Gastrocnemius medialis (tissue), 4 donors: ENCODE measurements around the gene TIAM2. TPM values are rescaled to one million over a fixed set of nuclear protein-coding genes. Genes with fewer than 3 reads are reported as not detected.
A peak's percentile ranks its signal among the peaks of the same experiment; 100 is the strongest.

Experiments
- ATAC-seq, 2 donors: fragments of 150-250 bp; one replicate each; pipeline ENCODE4 v1.9.1; 2016
- DNase-seq, 2 donors: peaks; one replicate each; pipeline ENCODE4 v3.0.0-alpha.2; 2019
- H3K27ac ChIP-seq, 4 donors: fragments of 200-600 bp; sonication (generic); 1 replicate in 1 of 4; 2 replicates in 3 of 4; pipeline ENCODE4 v1.5.1; 2016 to 2018; ENCODE audit warnings: mild to moderate bottlenecking in 2 of 4, moderate library complexity in 1 of 4
- H3K27me3 ChIP-seq, 3 donors: fragments of 200-600 bp; sonication (generic) in 2 of 3; 1 replicate in 1 of 3; 2 replicates in 2 of 3; pipeline versions ENCODE4 v1.5.1 to v1.6.0; 2016 to 2019; ENCODE audit warnings: mild to moderate bottlenecking in 1 of 3, moderate library complexity in 1 of 3
- H3K36me3 ChIP-seq, 2 donors: fragments of 200-600 bp; sonication (generic) in 1 of 2; one replicate each; pipeline ENCODE4 v1.5.1; 2017 to 2018
- H3K4me1 ChIP-seq, 2 donors: fragments of 200-600 bp; sonication (generic) in 1 of 2; one replicate each; pipeline ENCODE4 v1.5.1; 2016 to 2017; ENCODE audit warnings: mild to moderate bottlenecking in 2 of 2
- H3K4me3 ChIP-seq, 4 donors: fragments of 200-600 bp; sonication (generic) in 3 of 4; 1 replicate in 1 of 4; 2 replicates in 3 of 4; pipeline ENCODE4 v1.5.1; 2016 to 2019; ENCODE audit warnings: mild to moderate bottlenecking in 2 of 4
- H3K9me3 ChIP-seq, 3 donors: fragments of 200-600 bp; sonication (generic) in 2 of 3; 1 replicate in 1 of 3; 2 replicates in 2 of 3; pipeline ENCODE4 v1.5.1; 2016 to 2019
- POLR2A ChIP-seq, 2 donors: fragments of 450-650 bp; IDR thresholded peaks; one replicate each; pipeline ENCODE4 v1.6.1; 2017; ENCODE audit warnings: antibody characterized with exemption in 2 of 2, mild to moderate bottlenecking in 2 of 2, moderate library complexity in 2 of 2
- in situ Hi-C, 4 donors: fragments of 200-750 bp; cut with MboI; loops; one replicate each; pipeline versions ENCODE4 v1.15.0 to v1.8.0; 2017; ENCODE audit warnings: low sequenced_read_pairs in 4 of 4
- intact Hi-C: fragments of 100-400 bp; cut with DNase I; formaldehyde crosslinking; loops from one replicate; pipeline ENCODE4 v1.15.1; 2023; ENCODE audit warnings: low total_unique reads
- total RNA-seq, 4 donors: library from RNA; depleted of rRNA; stranded (reverse); fragments of >200 nt; gene quantifications; one replicate each; pipeline versions ENCODE4 v1.1.0 to v1.2.3, GENCODE V29; 2016
- TF ChIP-seq, protein P1 (sequence below), 5 experiments: fragments of 450-650 bp in 3 of 5; fragments of 200-600 bp in 2 of 5; sonication (generic) in 2 of 5; IDR thresholded peaks in 4 of 5; conservative IDR thresholded peaks in 1 of 5; 1 replicate in 4 of 5; 2 replicates in 1 of 5; pipeline ENCODE4 v1.5.1; 2016 to 2019; ENCODE audit warnings: antibody characterized with exemption in 5 of 5, mild to moderate bottlenecking in 3 of 5, moderate library complexity in 3 of 5

TIAM2 gene
- total RNA-seq, 4 donors from 2014 or later, result 4.4 to 18.8 (median 13.6) TPM

DNA sequence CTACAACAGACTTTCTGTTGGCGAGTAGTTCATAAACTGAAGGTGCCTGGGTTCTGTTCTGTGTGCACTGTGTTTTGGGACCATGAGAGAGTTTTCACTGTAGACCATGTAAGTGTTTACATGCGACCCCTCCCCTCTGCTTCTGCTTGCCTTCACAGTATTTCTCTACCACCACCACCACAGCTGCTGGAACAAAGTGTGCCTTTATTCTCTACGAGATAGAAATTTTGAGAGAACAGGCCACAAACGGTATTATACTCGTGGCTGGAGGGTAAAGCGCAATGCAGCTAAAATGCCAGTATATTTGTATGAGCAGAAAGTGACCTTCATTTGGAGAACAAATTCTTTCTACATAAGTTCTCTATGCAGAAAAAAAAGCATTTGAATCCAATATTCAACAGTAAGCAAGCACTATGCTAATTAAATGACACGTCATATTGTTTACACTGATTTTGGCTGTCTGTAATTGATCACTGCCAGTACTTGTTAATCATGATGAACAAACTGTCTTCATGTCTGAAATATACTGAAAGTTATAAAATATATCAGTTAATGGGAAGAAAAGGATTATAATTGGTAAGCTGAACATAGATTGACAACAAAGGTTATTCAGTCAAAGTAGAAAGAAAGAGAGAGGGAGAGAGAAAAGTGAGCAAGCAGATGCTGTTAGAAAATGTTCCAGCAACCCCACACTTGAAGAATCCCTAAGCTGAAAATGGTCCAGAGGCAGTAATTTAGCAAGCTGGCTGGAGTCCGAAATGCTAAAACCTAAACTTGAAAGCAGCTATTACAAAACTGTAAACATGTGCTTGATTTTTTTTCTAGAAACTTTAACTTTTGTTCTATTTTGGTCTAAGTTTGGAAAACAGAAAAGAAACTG, 277.5 kb downstream of the TIAM2 start:
- peaks cover 22 to 47% of the 10 kb centered on the region in 2 donors for H3K4me1 ChIP-seq

DNA sequence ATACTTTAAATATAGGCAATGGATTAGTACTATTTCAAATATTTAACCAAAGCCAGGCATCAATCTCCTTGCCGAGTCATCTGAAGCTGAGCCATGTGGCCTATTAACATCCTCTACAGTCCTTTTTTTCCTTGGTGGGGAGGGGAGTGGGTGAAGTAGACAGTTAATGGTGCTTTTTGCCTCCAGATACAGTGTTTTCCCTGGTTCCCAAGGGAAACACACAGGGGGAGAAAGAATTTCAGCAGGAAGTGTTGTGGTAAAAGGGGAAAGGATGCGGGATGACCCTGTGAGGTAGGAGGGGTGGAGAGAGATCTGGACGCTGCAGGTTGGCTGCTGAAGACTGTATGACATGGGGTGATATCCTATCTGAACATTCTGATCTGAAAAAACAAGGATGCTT, 278.3 kb downstream of the TIAM2 start:
- Histone ChIP-seq H3K27me3 (no peaks in the 10 kb centered on the region), H3K4me1 (peaks cover 22 to 53% of the 10 kb centered on the region in 2 donors), H3K9me3 (no peaks in the 10 kb centered on the region), H3K27ac (peak overlapping the region in 3 of 4 donors; percentile 15 to 66 (median 62)), H3K36me3 (no peaks in the 10 kb centered on the region), H3K4me3 (no peak overlapping the region)
- ATAC-seq, result peak in 1 of 2 donors; percentile 39
- no peak for DNase-seq
- intact Hi-C loops (no loop called here), in situ Hi-C loops (no loop called here)
- no peak for TF ChIP-seq POLR2A (IDR thresholded peaks at IDR 0.05)
- TF ChIP-seq, protein P1, sequence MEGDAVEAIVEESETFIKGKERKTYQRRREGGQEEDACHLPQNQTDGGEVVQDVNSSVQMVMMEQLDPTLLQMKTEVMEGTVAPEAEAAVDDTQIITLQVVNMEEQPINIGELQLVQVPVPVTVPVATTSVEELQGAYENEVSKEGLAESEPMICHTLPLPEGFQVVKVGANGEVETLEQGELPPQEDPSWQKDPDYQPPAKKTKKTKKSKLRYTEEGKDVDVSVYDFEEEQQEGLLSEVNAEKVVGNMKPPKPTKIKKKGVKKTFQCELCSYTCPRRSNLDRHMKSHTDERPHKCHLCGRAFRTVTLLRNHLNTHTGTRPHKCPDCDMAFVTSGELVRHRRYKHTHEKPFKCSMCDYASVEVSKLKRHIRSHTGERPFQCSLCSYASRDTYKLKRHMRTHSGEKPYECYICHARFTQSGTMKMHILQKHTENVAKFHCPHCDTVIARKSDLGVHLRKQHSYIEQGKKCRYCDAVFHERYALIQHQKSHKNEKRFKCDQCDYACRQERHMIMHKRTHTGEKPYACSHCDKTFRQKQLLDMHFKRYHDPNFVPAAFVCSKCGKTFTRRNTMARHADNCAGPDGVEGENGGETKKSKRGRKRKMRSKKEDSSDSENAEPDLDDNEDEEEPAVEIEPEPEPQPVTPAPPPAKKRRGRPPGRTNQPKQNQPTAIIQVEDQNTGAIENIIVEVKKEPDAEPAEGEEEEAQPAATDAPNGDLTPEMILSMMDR (IDR thresholded peaks at IDR 0.05 in 4 of 5, conservative IDR thresholded peaks at IDR 0.05 in 1 of 5), result no peak

More for the DNA sequence above, 277.5 kb downstream of the TIAM2 start:
- intact Hi-C loops (no loop called here), in situ Hi-C loops (no loop called here)
- TF ChIP-seq POLR2A (IDR thresholded peaks at IDR 0.05), result no peak
- TF ChIP-seq, protein P1 (IDR thresholded peaks at IDR 0.05 in 4 of 5, conservative IDR thresholded peaks at IDR 0.05 in 1 of 5), result no peak
- H3K36me3 ChIP-seq, result no peaks in the 10 kb centered on the region
- H3K9me3 ChIP-seq, result no peaks in the 10 kb centered on the region
- no peaks in the 10 kb centered on the region for H3K27me3 ChIP-seq
- H3K27ac ChIP-seq, result peak overlapping the region in 3 of 4 donors; percentile 15 to 66 (median 62)
- ATAC-seq (peak; percentile 24 to 43), DNase-seq (no peak)
- no peak overlapping the region for H3K4me3 ChIP-seq

DNA sequence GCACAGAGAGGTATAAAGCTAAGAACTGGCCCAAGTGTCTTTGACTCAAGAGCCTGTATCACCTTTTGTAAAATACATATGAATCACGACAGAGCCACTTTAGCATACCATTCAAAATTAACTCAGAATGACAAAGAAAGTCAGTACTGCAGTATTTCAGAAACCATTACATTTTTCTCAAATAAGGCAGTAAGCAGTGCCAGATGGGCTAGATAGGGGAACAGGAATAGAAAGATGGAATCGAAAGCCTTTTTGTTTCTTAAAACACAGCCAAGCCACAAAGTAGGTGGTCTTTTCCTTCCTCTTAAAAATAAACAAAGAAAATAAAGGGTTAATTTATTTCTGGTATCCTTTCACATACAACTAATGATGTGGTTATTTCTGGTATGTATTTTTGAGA, 279.0 kb downstream of the TIAM2 start:
- TF ChIP-seq, protein P1 (IDR thresholded peaks at IDR 0.05 in 4 of 5, conservative IDR thresholded peaks at IDR 0.05 in 1 of 5), result no peak
- TF ChIP-seq POLR2A (IDR thresholded peaks at IDR 0.05), result no peak

DNA sequence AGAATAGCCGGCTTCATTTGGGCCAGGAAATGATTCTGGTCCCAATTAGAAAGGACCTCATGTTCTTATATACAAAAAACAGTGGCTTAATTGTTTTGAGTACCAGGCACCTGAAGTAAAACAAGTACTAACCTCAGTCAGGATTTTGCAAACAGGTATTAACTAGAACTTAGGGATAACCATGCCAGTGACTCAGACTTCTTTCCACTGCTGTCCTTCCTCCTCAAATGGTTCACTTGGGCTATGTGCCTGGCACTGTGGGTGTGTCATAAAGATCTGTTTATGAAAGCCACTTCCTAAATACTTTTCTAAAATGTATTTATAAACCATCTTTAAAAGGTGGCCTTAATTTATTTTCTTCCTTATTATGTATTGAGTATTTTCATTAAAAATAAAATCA, 279.4 kb downstream of the TIAM2 start:
- Histone ChIP-seq H3K27me3 (no peaks in the 10 kb centered on the region), H3K36me3 (no peaks in the 10 kb centered on the region), H3K4me1 (peaks cover 22 to 58% of the 10 kb centered on the region in 2 donors), H3K27ac (peak overlapping the region in 2 of 4 donors; percentile 62 to 66), H3K4me3 (no peak overlapping the region), H3K9me3 (no peaks in the 10 kb centered on the region)
- intact Hi-C loops (no loop called here), in situ Hi-C loops (no loop called here)
- TF ChIP-seq, protein P1 (IDR thresholded peaks at IDR 0.05 in 4 of 5, conservative IDR thresholded peaks at IDR 0.05 in 1 of 5), result no peak
- no peak for TF ChIP-seq POLR2A (IDR thresholded peaks at IDR 0.05)
- DNase-seq (no peak), ATAC-seq (no peak)

More for the DNA sequence above, 279.0 kb downstream of the TIAM2 start:
- H3K4me1 ChIP-seq, result peaks cover 22 to 58% of the 10 kb centered on the region in 2 donors
- no peak for ATAC-seq
- DNase-seq, result no peak
- no peaks in the 10 kb centered on the region for H3K36me3 ChIP-seq
- no peak overlapping the region for H3K4me3 ChIP-seq
- in situ Hi-C loops (no loop called here), intact Hi-C loops (no loop called here)
- H3K27me3 ChIP-seq, result no peaks in the 10 kb centered on the region
- H3K9me3 ChIP-seq, result no peaks in the 10 kb centered on the region
- H3K27ac ChIP-seq, result peak overlapping the region in 2 of 4 donors; percentile 62 to 66
